Activated T-cell treated with anti-CD3 and anti-CD28 coated beads, Interleukin-2, amount 50 U/mL, for 1 hour (primary cell): ENCODE results near the gene UBE3C.

Experiments used
- DNase-seq: peaks from one replicate; pipeline ENCODE4 v3.0.0-alpha.2; 2020

Gene UBE3C

GRCh38 chr7:157188091-157188665 lies 49.5 kb downstream of the UBE3C start:
- no peak for DNase-seq

DNA sequence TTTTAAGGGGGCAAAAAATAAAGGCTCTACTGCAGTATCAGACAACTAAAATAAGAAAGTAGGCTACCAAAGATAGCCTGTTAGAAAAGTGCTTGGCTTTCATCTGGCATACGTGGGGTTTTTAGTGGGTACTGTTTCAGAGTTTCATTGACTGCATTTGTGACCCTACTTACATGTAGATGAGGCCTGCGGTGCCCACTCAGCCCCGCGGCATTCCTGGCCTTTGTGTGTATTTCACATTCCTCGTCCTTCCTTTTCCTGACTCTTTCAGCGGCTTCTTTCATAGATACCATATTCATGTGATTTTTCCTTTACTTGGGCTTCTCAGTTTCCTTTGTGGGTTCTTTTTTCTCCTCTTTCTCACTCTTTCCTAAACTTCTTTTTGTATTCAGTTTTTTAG lies 50.7 kb downstream of the UBE3C start:
- no peak for DNase-seq

GRCh38 chr7:157192861-157193260 lies 54.1 kb downstream of the UBE3C start:
- DNase-seq, result no peak

- DNase-seq, result no peak
Measured at GRCh38 chr7:157193274-157193673, 54.5 kb downstream of the UBE3C start.

GRCh38 chr7:157194948-157195347 lies 56.2 kb downstream of the UBE3C start:
- DNase-seq, result no peak

DNA sequence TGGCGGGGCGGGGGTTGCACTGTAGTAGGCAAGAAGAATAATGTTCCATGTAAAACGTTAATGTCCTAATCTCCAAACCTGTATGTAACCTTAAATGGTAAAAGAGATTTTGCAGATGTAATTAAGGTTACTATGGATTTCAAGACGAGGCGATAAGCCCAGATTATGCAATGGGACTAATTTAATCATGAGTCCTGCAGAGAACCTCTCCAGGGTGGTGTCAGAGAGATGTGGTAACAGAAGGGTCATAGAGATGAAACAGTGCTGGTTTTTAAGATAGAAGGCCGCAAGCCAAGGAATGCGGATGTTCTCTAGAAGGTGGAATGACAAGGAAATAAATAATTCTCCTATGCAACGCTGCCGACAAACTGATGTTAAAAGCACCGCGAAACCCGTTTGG lies 57.1 kb downstream of the UBE3C start:
- no peak for DNase-seq

GRCh38 chr7:157204134-157204533 lies 65.4 kb downstream of the UBE3C start:
- no peak for DNase-seq

- DNase-seq, result no peak
Measured at GRCh38 chr7:157205438-157205837, 66.7 kb downstream of the UBE3C start.

- DNase-seq, result no peak
Measured at GRCh38 chr7:157208571-157209413, 70.1 kb downstream of the UBE3C start.

GRCh38 chr7:157210682-157211081 lies 72.0 kb downstream of the UBE3C start:
- DNase-seq, result no peak

DNA sequence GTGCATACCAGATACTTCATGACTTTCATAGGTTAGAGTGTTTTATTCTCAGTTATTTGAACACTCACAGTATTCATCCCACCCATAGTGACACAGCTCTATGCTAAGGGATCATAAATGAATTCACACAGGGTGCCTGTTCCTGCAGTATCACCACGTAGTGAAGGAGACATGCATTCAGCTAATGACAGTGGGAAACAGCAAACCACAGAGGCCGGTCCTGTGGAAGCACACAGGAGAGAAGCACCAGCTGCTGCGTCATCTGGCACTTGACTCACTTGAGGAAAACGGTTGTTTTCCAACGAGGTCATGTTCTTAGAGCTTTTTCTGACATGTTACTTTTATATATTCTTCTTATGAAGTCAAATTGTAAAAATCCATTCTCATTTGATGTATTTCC lies 73.0 kb downstream of the UBE3C start:
- no peak for DNase-seq

- DNase-seq, result no peak
Measured at GRCh38 chr7:157219154-157219553, 80.4 kb downstream of the UBE3C start.

GRCh38 chr7:157220916-157221569 lies 82.3 kb downstream of the UBE3C start:
- DNase-seq, result no peak

- DNase-seq, result no peak
Measured at GRCh38 chr7:157222687-157223086, 84.0 kb downstream of the UBE3C start.

- DNase-seq, result no peak
Measured at GRCh38 chr7:157224627-157225026, 85.9 kb downstream of the UBE3C start.

GRCh38 chr7:157228864-157229422 lies 90.2 kb downstream of the UBE3C start:
- peak; percentile 23 for DNase-seq

DNA sequence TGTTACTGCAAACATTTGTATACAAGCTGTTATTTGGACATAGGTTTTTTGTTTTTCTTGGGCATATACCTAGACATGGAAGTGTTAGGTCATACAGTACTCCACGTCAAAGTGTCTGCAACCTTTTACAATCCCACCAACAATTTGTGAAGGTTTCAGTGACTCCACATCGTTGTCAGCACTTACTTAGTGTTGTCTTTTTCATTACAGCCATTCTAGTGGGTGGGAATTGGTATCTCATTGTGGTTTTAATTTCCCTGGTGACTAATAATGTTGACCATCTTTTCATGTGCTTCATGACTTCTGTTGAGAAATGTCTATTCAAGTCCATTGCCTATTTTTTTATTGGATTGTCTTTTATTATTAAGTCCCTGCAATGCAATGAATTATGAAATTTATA lies 95.0 kb downstream of the UBE3C start:
- DNase-seq, result no peak

DNA sequence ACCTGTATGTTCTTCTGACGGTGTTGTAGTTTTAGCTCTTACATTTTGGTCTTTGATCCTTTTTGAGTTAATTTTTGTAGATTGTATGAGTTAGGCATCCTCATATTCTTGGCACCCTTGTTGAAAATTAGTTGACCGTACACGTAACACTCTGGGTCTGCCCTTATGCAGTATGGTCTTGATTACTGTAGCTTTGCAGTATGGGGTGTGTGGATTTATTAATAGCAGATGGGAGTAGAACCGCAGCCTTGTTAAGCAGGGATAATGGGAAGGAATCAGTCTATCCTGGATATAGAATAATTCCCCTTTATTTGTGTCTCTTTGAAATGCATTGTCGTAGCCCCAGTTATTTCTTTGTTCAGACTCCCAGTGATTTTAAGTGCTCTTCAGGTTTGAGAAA lies 95.5 kb downstream of the UBE3C start:
- no peak for DNase-seq

- DNase-seq, result no peak
Measured at GRCh38 chr7:157235357-157236333, 96.9 kb downstream of the UBE3C start.

DNA sequence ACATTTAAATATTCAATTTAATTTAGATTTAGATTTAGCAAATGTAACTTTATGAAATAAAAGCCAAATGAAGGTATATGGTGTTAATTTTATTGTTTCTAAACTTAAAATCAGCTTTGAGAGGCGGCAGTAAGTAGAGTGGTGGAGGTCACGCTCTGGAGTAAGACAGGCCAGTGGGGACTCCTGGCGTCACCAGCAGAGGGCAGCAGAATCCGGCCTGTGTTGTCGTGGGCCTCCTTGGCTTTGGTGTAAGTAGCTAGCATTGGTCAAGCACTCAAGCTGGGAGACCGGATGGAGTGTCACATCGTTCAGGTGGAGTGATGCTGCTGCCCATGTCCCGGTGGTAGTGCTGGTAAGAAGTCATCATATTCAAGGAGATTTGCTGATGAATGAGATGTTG lies 99.4 kb downstream of the UBE3C start:
- no peak for DNase-seq

GRCh38 chr7:157239571-157240270 lies 101.0 kb downstream of the UBE3C start:
- DNase-seq, result no peak

GRCh38 chr7:157241631-157242030 lies 102.9 kb downstream of the UBE3C start:
- no peak for DNase-seq
